Retinal pigment epithelial cell (primary cell): ENCODE data around the gene OSTN.
"Not testable (repeated sequence)": the region's sequence is repeated elsewhere in the genome, so short reads cannot be mapped to it uniquely, and the experiment has no call there.

ENCODE experiments used
- DNase-seq: peaks from one replicate; pipeline ENCODE4 v3.0.0-alpha.2; 2010; ENCODE audit warnings: low read depth
- H3K4me3 ChIP-seq: 2 replicates; pipeline ENCODE4 v1.5.1; 2011; ENCODE audit warnings: mild to moderate bottlenecking, low read length, control low read depth, moderate library complexity
- TF ChIP-seq, protein P1 (sequence below): conservative IDR thresholded peaks from 2 replicates; pipeline ENCODE4 v1.5.1; 2011; ENCODE audit warnings: low read depth, low read length, control low read depth, inconsistent platforms

The OSTN gene

GRCh38 chr3:191262650-191263049 is 63.6 kb downstream of the OSTN start:
- TF ChIP-seq, protein P1, sequence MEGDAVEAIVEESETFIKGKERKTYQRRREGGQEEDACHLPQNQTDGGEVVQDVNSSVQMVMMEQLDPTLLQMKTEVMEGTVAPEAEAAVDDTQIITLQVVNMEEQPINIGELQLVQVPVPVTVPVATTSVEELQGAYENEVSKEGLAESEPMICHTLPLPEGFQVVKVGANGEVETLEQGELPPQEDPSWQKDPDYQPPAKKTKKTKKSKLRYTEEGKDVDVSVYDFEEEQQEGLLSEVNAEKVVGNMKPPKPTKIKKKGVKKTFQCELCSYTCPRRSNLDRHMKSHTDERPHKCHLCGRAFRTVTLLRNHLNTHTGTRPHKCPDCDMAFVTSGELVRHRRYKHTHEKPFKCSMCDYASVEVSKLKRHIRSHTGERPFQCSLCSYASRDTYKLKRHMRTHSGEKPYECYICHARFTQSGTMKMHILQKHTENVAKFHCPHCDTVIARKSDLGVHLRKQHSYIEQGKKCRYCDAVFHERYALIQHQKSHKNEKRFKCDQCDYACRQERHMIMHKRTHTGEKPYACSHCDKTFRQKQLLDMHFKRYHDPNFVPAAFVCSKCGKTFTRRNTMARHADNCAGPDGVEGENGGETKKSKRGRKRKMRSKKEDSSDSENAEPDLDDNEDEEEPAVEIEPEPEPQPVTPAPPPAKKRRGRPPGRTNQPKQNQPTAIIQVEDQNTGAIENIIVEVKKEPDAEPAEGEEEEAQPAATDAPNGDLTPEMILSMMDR = no peak
- H3K4me3 ChIP-seq = no peak overlapping the region
- no peak for DNase-seq

DNA sequence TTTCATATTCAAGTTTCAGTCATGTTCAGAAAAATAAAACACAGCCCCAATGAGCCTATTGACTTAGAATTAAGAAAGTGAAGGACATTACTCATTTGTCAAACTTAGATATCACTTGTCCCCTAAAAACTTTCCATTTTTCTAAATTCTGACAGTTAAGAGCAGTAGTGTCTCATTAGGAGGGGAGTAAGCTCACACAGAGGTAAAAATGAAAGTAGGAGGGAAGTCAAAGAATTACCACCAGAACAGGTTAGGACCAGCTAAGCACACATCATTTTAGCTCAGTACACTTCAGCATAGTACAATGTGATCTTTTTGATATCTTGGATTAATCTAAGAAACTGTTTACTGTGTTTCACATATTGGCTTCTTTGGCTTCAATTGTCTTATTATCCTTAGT is 64.3 kb downstream of the OSTN start:
- TF ChIP-seq, protein P1 = no peak
- no peak overlapping the region for H3K4me3 ChIP-seq
- DNase-seq = no peak

DNA sequence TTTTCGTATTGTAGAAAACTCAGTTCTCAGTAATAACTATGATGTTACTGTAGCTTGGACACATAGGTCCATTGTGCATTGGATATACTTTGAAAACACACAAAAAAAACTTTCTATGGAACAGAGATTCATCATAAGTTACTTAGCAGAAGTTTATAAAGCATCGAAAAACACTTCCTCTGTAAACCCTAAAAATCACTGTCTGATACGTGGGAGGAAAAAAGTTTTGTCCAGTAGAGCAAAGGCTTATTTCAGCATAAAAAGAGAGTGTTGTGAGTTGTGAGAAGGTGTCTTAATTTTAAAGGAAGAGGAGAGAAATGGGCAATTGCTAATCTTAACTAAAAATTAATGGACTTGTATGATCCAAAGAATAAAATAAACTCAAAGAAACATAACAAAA is 64.8 kb downstream of the OSTN start:
- no peak for DNase-seq
- H3K4me3 ChIP-seq = no peak overlapping the region
- TF ChIP-seq, protein P1 = no peak

DNA sequence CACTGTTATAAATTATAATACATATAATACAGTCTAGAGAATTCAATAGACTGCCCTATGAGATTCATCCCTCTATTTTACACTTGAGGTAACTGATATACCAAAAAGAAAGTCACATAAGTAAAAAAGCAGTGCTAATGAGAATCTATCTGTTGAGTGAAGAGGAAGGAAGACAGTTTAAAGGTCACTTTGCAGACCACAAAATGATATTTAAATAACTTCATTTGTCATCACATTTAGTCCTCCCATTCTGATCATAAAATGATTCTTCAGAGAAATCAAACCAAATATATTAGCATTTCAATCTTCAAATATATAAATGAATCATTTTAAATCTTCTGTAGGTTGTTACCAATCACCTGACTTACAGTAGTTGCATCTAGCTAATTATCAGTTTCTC is 69.7 kb downstream of the OSTN start:
- no peak overlapping the region for H3K4me3 ChIP-seq
- TF ChIP-seq, protein P1 = no peak
- no peak for DNase-seq

DNA sequence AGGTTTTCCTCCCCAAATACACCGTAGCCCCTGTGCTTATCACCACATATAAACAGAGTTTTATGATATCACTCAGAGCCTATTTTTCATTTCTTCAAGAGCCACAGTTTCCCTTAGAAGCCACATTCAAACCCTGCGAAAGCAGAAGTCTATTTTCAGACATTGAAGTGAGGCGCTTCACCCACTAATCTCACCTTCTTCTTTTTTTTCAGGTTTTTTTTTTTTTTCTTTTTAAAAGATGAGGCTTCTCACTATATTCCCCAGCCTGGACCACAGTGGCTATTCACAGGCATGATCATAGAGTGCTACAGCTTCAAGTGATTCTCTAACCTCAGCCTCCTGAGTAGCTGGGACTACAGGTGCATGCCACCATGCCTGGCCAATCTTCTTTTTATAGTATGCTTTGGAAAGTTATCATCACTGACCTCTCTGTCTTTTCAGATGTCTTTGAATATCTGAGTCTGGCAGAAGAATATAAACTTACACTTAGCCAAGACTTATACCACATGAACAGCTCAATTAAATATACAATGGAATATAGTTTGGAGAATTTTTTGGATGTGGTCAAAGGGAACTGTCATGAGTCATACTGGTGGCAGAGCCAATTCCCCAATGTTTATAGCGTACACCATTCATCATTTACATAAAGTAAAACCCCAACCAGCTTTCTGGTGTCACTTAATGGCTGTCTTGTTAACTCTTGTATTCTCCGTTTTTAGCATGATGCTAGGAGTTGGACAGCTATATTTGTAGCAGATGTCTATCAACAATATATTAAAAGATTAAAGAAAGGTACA is 70.4 kb downstream of the OSTN start:
- no peak for DNase-seq
- TF ChIP-seq, protein P1 = no peak
- H3K4me3 ChIP-seq = no peak overlapping the region

- H3K4me3 ChIP-seq, DNase-seq: not testable (repeated sequence)
Measured at GRCh38 chr3:191275244-191275643, 76.2 kb downstream of the OSTN start.

DNA sequence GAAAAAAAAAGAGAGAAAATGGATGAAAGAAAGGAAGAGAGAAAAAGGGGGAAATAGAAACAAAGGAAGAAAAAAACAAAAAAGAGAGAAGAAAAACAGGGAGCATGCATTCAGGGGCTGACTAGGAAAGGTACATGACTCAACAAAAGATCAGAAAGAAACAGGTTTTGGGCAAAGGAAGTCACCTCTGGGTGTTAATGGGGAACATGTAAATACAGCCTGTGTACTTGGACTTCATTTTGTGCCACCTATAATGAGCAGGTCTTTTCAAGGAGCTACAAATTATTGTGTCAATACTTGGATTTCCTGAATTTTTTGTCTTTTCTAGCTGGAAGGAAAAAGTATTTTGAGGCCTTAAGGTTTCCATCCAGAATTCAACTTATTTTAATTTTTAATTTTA is 76.7 kb downstream of the OSTN start:
- TF ChIP-seq, protein P1 = no peak
- no peak for DNase-seq
- H3K4me3 ChIP-seq = no peak overlapping the region

- TF ChIP-seq, protein P1 = no peak
- no peak overlapping the region for H3K4me3 ChIP-seq
- DNase-seq = no peak
Measured at GRCh38 chr3:191280111-191280510, 81.1 kb downstream of the OSTN start.
